Skin of body (tissue), 2 donors: ENCODE measurements around the gene RIPOR3. TPM values are rescaled to one million over a fixed set of nuclear protein-coding genes. Genes with fewer than 3 reads are reported as not detected.

ENCODE experiments used
- small RNA-seq: library from RNA; depleted of rRNA; stranded (forward); fragments of <200 nt; gene quantifications from one replicate; pipeline ENCODE3, GENCODE V24; 2014; ENCODE audit warnings: low replicate concordance
- total RNA-seq: library from RNA; depleted of rRNA; stranded (reverse); fragments of >200 nt; gene quantifications from one replicate; pipeline ENCODE4 v1.2.3, GENCODE V29; 2014

RIPOR3 gene
- total RNA-seq, 1 donor from 2014 or later: 16.1 TPM

Small RNAs within 50 kb of the gene (small RNA-seq; reads per million reads assigned to genes)
- gene MIR1302-5: not detected
- not detected for gene MIR645
- gene RF00019: not detected

Other genes starting within 250 kb of the RIPOR3 start
- gene PTPN1, start 181.2 kb downstream of the RIPOR3 start, total RNA-seq: 15.5 TPM
- gene PARD6B, start 40.0 kb upstream of the RIPOR3 start, total RNA-seq: 9.3 TPM
- gene BCAS4, start 103.5 kb upstream of the RIPOR3 start, total RNA-seq: 2.1 TPM
- 46.4 TPM for gene ADNP, start 239.9 kb upstream of the RIPOR3 start, total RNA-seq